C4-2B (cell line): ENCODE results near the gene DLG1.

Experiments used
- H3K27ac ChIP-seq: fragments of 450-650 bp; 2 replicates; pipeline ENCODE4 v1.5.1; 2017
- ZFX ChIP-seq: fragments of 450-650 bp; IDR thresholded peaks from 2 replicates; pipeline ENCODE4 v1.6.1; 2017
- TF ChIP-seq, protein P1 (sequence below): fragments of 450-650 bp; conservative IDR thresholded peaks from 2 replicates; pipeline ENCODE4 v1.5.1; 2017; ENCODE audit warnings: mild to moderate bottlenecking

The DLG1 gene

DNA sequence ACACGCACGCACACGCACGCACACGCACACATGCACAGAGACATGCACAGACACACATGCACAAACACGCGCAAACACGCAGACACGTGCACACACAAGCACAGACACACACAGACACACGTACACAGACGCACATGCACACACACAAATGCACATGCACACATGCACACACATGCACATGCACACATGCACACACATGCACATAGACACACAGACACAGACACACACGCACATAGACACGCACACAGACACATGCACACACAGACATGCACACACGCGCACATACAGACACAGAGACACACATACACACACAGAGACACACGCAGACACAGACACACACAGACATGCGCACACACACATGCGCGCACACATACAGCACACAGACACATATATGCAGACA lies 303.4 kb downstream of the DLG1 start:
- H3K27ac ChIP-seq = no peak overlapping the region

GRCh38 chr3:196994056-196994455 lies 304.4 kb downstream of the DLG1 start:
- H3K27ac ChIP-seq = no peak overlapping the region
- no peak for TF ChIP-seq ZFX
- TF ChIP-seq, protein P1, sequence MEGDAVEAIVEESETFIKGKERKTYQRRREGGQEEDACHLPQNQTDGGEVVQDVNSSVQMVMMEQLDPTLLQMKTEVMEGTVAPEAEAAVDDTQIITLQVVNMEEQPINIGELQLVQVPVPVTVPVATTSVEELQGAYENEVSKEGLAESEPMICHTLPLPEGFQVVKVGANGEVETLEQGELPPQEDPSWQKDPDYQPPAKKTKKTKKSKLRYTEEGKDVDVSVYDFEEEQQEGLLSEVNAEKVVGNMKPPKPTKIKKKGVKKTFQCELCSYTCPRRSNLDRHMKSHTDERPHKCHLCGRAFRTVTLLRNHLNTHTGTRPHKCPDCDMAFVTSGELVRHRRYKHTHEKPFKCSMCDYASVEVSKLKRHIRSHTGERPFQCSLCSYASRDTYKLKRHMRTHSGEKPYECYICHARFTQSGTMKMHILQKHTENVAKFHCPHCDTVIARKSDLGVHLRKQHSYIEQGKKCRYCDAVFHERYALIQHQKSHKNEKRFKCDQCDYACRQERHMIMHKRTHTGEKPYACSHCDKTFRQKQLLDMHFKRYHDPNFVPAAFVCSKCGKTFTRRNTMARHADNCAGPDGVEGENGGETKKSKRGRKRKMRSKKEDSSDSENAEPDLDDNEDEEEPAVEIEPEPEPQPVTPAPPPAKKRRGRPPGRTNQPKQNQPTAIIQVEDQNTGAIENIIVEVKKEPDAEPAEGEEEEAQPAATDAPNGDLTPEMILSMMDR = no peak

More for the DNA sequence above, 303.4 kb downstream of the DLG1 start:
- TF ChIP-seq, protein P1 = no peak
- TF ChIP-seq ZFX = no peak
